HG03064 (cell line): Measurements from ENCODE around the gene NF2.

Experiments used
- ATAC-seq: cut with Tn5 transposase; IDR thresholded peaks from one replicate; pipeline ENCODE4 v1.9.1; 2021; ENCODE audit warnings: low read depth; ENCODE audit not compliant: unreplicated experiment

The NF2 gene

DNA sequence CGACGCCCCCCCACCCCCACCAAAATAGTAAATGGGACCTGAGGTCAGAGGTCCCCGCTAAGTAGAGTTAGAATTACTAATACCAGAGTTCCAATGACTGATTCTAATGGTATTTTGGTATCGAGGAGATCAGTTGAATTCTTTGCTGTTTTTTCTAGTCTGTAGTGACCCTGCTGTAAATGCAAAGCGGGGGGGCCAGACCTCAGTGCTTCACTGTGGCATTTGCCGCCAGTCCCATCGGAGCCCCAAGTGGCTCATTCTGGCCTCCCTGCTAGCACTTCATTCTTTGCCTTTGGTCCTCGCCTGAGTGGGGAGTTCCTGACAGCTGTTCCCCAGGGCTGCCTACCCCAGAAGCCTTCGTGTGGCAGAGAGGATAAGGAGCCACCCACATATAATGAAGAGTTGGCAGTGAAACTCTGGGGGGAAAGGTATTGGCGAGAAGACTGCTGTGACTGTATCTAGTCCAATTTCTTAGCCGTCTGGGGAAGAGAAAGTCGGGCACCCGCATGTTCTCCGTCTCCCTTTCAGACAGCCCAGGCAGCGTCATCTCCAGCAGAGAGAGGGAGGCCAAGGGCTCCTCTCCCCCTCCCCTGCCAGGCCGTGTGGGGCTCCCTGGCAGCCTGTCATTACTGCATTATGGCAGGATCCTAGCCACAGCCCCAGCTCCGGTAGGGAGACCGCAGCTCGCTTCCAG lies 96.9 kb downstream of the NF2 start:
- ATAC-seq, result no peak

DNA sequence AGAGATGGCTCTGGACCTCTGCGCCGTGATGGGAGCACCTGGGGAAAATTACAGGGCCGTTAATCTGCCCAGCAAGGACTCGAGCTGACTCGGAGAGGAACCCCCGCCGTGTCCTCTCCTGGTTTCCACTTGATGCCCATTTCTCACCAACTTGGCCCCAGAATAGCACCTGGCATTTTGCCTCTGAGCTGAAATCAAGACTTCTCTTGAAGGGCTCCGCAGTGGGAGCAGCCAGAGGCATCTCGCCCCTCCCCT lies 97.4 kb downstream of the NF2 start:
- ATAC-seq, result no peak

DNA sequence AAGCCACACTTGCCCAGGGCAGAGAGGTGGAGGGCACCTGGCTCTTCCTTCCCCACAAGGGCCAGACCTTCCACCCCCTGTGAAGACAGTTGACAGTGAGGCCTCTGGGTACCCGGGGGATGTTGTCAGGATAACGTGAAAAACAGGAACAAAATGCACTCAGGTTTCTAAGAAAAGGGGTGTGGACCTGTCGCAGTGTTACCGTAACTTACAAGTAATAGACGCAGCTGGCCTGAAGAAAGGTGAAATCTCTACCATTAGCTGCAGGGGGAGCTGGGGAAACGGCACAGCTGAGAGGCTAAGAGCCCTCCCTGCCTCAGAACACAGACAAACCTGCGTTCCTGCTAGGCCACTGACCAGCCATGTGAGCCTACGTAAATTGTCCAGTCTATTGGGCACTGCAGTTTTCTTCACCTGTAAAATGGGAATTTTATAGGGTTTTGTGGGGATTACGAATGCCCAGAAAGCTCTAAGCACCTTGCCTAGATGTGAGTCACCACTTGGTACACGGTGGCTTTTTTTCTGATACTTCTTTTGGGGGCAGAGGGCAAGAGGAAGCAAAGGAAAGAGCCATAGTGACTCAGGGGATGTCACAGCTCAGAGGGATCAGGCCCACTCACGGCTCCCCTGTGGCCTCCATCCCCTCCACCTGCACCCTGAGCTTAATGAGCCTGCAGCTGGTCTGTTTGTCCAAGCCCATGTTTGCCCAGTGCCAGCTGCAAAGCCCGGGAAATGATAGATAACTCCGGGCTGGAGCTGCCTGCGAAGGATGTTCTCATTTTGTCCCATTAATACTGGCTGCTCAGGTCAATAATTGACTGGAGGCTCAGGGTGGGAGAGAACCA lies 97.9 kb downstream of the NF2 start:
- ATAC-seq, result no peak

DNA sequence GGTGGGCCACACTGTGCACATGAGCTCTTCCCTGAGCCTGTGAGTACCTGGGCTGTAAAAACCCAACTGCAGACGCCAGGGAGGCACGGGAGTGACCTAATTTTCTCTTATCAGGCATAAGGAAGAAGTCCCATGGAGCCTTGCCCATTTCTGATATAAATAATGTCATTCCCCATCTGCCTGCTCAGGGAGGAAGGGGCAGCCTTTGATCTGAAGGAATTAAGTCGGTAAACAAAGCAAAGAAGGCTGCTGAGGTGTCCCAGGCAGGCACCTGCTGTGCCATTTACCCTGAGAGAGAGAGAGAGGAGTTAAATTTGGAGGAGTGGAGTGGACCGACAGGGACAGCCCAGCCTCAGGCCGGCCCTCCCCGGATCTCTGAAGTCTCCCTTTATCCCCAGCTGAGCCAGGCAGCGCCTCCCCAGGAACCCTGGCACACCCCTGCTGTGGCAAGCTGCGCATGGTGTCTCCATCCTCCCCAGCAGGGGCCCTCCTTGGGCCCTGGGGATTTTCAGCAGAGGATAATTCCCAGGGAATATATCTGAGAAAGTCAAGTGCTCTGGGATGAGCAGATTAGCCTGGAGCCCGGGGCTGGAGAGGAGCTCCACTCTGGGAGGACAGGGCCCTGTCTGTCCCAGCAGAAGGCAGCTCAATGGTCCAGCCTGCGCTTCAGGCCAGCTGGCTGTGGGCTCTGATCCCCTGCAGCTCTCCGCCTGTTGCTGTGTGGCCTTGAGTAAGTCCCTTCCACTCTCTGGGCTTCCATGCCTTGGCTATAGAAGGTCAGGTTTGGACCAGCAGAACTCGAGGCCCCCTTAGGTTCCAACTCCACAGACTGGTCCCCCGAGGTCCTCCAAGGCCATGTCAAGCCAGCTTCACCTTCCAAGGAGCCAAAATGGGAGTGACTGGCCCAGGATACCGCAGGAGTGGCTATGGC lies 98.8 kb downstream of the NF2 start:
- no peak for ATAC-seq

DNA sequence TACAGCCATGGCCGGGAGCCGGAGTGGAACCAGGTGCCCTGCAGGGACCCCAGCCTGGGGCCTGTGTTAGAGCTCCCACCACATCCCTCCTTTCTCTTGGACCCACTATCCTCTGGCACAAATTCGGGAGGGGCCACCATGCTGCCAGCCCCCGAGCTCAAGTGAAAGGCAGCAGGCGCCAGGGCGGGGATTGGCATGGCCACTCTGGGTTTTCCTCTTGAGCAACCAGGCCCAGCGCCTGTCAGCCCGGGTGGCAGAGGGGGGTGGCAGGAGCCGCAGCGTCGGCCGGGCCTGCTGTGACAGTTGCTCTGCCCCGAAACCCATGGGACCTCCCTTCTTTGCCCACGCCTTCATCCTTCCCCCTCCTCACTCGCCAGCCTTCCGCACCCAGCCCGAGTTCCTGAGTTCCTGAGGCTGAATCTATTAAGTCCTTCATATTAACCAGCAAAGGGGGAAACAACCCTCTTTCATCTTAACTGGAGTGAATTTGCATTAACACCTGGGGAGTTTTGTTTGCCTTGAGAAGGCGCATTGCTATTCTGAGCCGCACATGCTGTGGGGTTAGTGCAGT lies 99.6 kb downstream of the NF2 start:
- ATAC-seq, result no peak

DNA sequence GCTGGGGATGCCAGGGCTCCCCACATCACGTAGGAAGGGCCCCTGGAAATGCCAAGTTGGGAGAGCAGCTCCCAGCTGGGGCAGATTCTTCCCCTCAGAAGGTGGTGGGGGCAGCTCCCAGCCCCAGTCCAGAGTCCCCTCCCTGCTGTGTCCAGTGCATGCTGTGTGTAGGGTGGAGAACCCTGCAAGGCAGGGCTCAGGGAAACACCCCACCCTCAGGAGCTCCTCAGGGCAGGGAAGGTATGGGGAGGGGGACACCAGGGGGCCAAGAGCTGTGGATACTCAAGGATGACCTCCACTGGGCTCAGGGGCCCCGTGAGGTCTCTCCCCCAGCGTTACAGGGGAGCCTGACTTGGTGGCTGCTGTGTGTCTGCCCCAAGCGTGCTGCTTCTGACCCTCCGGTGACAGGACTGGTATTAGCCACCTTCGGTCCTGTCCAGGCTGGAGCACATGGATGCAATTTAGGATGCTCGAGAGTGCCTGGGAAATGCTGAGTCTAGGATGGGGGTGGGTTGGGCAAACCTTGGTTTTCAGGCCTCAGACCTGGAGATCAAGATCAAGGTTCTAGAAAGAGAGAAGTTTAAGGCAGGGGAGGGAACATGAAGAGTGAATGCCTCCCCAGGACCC lies 100.2 kb downstream of the NF2 start:
- no peak for ATAC-seq

DNA sequence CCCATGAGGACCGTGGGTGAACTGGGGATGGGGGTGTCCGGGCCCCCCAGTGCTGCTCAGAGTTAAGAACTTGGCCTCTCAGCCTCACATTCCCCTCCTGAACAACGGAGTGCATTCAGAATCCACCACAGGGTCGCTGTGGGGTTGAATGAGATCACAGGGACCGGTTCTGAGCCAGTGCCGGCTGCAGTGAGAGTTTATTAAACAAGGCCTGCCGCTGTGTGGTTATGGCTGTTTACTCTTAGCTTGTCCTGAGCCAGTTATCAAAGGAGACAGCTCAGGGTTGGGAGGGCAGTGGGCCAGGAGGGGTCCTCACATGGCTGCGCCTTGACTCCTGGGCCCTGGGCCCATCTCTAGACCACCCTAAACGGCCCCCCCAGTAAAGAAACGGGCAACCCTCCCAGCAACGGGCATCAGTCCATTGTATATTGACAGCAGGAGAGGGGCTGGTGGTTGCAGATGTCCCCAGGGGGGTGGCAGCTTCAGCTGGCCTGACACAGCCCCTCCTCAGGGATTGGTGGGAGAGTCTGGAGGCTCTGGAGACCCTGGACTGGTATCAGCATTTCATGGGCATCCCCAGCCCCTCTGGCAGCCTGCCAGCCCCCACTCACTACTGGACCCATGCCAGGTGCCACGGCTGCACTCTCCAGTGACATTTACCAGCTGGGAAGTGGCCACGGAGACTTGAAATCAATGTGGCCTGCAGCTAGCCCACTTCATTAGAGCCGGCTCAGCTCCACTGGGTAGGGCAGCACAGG lies 101.3 kb downstream of the NF2 start:
- no peak for ATAC-seq

DNA sequence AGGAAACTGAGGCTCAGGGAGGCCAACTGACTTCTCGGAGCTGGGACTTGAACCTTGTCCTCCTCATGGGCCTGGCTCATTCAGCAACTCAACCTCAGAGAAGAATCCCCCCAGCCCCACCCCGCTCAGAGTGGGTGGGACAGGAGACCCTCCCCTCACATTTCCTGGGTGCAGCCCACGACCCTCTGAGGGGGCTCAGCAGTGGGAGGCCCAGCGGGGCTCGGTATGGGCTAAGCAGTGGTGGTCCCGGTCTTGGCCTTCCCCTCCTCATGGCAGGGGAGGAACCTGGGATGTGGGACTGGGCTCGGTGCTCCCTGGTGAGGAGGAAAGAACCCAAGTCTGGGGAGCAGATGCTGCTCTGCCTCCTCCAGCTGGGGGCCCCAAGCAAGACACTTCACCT lies 102.2 kb downstream of the NF2 start:
- no peak for ATAC-seq

DNA sequence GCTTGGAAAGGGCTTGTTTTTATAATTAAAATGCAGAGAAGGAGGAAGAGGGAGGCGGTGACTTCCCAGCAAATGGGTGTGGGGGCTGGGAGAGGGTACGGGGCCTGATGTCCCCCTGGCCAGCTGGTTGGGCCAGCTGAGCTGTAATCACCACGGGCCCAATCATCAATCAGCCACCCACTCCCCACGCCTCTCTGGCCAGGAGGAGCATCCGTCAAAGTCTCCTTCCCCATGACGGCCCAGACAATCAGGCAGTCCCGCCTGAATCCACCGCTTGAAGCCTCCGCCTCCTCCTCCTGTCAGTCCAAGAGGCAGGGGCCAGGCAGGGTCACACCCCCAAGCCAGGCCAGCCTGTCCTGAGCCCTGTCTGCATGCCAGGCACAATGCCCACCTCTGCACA lies 103.1 kb downstream of the NF2 start:
- no peak for ATAC-seq

DNA sequence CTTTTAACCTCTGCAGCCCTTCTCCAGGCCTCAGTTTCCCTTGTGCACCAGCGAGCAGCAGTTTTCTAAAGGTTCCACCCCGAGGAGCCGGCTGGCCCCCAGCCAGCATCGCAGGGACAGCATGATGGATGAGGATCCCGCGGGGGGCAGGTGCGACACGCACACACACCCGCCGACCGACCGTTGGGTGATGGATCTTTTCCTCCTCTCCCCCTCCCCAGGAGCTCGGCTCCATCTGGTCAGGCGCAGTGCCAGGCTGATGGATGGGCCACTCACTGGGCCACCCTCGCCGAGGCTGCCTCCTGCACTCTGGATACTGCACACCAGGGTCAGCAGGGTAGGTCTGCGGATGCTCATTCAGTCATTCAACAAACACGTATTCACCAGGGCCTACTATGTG lies 103.6 kb downstream of the NF2 start:
- ATAC-seq, result no peak

DNA sequence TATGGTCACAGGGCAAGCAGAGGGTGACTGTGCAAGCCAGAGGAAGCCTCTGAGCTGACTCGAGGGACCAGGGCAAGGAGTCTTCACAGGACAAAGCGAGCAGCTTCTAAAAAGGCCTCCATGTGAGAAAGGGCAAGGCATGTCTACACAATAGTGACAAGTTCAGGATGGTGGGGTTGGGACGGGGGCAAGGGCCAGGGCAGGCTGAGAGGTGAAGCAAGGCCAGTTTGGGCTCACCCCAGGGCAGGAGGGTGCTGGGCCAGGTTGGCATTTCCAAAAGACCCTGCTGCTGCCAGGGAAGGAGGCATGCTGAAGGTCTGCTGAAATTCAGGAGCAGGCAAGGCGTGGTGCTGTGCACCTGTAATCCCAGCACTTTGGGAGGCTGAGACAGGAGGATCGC lies 104.0 kb downstream of the NF2 start:
- no peak for ATAC-seq

DNA sequence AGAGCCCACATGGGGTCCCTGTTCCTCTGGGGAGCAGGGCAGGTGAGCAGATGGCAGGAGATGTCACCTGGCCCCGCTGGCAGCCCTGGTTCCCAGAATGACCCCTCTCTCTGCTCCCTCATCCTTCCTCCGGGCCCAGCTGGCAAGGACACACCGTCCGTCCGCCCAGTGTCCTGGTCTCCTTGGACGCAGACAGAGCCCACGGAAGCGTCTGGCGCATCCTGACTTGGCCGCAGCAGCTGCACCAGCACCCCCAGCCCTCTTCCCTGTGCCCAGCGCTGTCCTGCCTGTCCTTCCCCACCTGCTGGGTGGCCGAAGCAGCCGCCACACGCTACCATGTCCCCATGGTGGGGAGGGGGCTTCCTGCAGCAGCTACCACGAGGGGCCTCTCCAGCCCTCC lies 106.8 kb downstream of the NF2 start:
- ATAC-seq, result no peak

DNA sequence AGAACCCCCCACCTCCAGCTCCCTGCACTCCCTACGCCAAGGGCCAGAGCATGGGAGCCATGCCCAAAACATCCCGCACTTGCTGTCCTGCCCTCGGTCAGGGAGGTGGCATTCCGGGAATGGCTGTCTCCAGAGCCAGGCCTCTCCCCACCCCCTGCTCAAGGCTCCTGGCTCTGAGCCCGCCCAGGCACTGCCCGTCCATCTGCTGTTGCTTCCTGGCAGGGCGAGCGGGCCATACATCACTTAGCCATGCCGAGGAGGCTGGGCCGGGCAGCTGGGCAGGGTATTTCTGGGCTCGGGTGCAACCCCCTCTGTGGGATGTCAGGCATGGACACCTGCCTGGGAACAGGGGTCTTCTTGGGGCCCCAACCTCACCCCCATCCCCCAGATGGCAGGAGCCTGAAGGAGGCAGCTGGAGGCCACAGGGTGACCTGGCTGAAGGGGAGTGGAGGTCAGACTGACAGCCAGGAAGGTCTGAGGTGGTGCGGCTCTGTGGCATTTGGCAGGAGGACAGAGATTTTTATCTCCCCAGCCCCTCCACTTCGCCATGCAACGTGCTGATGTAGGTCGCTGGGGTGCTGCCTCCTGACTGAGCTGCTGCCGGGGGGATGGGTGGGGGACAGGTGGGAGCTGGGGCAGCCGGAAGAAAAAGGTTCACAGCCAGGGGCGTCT lies 107.6 kb downstream of the NF2 start:
- no peak for ATAC-seq

DNA sequence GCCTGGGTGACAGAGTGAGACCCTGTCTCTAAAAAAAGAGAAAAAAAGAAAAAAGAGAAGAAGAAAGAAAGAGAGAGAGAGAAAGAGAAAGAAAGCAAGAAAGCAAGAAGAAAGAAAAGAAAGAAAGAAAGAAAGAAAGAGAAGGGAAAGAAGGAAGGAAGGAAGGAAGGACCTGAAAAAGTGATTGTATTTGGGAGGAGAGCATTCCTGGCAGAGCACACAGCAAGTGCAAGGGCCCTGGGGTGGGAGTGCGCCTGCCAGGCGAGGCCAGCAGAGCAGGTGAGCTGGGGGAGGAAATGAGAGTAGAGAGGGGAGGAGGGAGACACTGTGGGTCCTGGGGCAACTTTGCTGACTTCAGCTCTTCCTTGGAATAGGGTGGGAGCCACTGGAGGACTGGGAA lies 108.7 kb downstream of the NF2 start:
- no peak for ATAC-seq

DNA sequence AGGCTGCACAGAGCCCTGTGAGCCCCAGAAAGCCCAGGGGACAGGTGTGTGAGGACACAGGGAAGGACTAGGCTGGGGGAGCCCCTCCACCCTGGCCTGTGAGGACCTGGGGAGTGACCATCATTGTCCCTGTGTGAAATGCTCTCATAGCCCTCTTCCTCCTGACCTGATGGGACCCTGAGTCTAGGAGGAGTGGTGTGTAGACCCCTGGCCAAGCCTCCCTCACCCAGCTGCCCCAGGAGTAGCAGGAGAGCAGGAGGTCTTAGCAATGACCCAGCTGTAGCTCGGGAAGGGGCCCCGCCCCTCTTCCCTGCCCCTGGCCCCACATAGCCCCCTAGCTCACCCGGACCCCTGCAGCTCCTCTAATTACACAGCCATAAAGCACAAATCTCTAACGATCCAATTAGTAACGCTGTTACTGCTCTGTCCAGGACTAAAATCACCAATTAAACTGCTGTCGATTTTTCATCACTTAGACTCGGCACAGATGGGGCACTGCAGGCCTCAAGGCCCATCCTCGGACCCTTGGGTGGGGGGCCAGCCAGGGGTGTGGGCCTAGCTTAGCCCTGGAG lies 109.8 kb downstream of the NF2 start:
- no peak for ATAC-seq

DNA sequence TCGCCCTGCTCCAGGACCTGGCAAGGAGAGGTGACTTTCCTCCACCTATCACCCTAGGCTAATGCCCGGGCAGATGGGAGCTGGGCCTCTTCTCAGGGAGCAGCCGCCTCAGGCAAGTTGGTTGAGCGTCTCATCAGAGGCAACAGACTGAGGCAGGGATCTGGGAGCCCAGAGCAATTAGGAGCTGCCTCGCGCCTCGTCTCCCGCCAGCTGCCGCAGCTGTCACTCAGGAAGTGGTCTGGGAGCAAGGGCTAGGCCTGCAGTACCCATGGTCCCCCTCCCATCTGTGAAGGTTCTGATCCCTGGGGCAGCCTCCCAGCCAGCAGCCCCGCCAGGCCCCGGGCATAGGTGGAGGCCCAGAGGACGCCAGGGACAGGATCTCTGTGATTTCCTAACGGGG lies 111.8 kb downstream of the NF2 start:
- no peak for ATAC-seq

DNA sequence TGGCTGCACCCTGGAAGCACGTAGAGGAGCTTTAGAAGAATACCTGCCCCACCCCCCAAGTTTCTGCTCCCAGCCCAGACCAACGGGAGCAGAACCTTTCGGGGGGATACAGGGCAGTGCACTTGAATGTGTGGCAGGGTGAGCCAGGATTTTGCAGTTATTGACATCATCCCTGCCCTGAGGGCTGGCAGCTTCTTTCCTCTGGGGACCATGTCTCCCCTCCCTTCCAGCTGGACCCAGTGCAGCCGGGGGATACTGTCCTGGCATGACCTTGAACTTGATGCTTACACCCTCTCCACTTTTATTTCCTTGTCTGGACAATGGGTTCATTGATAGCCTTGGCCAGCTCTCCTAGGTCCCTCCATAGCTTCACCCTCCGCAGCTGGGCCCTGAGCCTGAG lies 112.3 kb downstream of the NF2 start:
- no peak for ATAC-seq

DNA sequence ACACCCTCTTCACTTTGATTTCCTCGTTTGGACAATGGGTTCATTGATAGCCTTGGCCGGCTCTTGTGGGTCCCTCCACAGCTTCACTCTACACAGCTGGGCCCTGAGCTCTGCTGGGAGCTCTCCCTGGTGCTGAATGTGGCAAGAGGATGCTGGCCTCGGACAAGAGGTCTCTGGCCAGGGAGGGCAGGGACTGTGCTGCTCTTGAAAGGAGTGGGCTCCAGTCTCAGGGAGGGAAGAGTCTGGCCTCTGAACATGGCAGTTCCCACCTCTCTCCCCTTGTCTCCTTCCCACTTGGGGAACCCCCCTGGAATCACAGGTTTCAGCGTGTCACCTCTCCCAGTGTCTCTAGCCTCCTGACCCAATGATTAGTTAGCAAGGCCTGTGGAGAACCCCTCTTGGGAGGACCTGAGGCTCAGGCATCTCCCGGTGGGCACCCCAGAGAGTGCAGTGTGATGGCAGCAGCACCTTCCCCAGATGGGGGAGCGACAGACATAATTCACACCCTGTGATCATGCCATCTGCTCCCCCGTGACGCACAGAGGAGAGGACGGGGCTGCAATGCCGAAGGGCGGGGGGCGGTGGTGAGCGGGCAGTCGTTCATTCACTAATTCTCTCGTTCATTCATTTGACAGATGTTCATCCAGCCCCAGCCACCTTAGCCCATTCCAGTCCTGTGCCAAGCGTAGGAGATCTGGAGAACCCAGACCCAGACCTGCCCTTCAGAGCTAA lies 113.5 kb downstream of the NF2 start:
- no peak for ATAC-seq
